Urothelium cell line (cell line): Measurements from ENCODE around the gene GPC6.
"Not testable (repeated sequence)": the region's sequence is repeated elsewhere in the genome, so short reads cannot be mapped to it uniquely, and the experiment has no call there.

Experiments
- DNase-seq: peaks from one replicate; pipeline ENCODE4 v3.0.0; 2011; ENCODE audit warnings: low spot score, mixed read lengths
- FAIRE-seq: peaks from 2 replicates; lab custom pipeline; 2011; peaks lifted over from hg19 to GRCh38; lab: Jason Lieb, UNC

The GPC6 gene

DNA sequence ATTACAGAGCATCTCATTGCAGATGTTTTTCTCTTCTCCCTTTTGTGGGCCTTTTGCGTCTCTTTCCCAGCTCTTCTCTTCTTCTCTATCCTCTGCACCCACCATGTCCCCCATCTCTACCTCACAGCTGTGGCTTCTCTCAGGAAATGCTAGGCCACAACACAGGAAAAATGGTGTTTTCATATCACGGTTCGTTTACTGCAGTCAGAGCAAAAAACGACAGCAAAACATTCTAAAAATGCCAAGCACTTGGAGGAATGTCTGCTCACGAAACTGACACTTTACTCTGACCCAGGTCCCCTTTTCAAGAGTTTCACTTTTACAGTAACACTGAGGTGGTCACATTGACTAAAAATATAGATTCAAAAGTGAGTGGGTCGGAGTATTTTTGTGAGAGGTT, 1100.7 kb downstream of the GPC6 start:
- FAIRE-seq, result no peak
- no peak for DNase-seq

DNA sequence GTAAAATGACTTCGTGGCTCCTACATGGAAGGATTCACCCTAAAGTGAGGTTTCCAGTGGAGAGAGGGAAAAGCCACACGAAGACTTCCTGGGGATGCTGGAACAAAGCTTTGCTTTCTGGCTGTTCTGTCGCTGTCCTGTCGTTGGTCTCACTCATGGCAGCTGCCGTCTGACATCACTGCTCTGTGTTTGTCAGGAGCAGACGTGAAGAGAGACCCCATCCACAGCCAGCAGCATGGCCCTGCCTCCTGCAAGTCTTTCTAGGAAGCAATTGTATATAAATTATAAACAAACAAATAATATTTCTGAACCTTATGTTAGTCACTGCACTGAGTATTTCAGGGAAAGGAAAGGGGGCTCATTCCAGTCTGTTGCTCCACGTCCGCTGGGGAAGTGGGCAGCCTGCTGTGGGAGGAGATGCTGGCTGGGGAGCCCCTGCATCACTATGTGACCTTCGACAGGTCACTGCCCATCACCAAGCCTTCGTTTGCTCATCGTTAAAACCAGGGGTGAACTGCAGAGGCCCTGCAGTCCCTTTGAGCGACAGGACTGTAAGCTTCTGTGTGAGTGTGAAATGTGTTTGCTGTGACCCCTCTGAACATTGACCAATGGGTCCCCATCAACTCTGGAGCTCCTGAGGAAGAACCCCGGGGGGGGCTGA, 1101.9 kb downstream of the GPC6 start:
- FAIRE-seq, result no peak

DNA sequence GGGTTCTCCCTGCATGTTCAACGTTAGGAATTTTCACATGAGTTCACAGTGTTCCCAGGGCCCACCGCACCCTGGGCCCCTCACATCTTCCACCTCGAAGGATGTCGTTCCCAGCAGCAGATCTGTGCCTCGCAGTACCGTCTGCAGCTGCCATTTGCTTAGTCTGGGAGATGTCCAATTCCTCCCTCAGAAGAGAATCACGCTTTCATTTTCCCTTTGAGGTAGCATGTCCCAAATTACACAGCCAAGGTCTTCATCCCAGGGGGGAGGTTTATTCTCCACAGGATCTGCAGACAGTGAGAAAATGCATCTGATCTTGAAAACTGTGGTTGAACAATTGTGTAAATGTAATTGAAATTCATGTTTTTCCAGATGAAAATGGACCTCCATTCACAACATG, 1102.7 kb downstream of the GPC6 start:
- FAIRE-seq (peak; percentile 32), DNase-seq (no peak)

More for the DNA sequence above, 1101.9 kb downstream of the GPC6 start:
- no peak for DNase-seq

DNA sequence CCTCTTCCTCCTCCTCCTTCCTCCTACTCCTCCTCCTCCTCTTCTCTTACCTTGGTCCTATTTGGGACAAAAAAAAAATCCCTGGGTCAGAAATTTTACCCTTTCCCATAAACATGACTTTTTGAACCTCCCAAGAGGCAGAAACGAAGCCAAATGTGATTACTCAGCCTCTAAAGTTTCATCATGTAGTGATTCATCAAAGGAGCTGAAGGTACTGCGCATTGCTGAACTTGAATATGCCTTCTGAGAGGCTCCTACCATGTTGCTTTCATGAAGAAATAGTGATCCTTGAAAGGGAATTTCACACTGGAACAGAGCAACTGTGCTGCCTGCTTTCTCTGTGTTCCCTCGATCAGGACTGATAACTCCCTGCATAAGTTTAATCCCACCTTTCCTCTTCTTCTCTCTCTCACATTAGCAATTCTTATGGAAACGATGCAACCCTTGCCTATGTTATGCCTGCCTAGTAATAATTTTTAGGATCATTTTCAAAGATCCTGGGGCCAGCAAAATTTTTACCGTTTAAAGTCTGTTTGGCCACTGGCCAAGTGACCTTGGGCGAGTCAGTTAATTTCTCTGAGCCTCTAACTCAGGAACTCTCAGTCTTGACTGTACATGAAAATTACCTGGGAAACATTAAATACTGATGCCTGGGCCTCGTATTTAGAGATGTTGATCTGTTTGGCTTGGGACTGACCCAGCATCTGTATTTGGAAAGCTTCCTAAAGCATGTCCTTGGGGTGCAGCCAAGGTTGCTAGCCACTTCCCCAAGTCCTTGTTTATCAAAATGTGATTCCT, 1103.3 kb downstream of the GPC6 start:
- peak; percentile 82 for DNase-seq
- no peak for FAIRE-seq

DNA sequence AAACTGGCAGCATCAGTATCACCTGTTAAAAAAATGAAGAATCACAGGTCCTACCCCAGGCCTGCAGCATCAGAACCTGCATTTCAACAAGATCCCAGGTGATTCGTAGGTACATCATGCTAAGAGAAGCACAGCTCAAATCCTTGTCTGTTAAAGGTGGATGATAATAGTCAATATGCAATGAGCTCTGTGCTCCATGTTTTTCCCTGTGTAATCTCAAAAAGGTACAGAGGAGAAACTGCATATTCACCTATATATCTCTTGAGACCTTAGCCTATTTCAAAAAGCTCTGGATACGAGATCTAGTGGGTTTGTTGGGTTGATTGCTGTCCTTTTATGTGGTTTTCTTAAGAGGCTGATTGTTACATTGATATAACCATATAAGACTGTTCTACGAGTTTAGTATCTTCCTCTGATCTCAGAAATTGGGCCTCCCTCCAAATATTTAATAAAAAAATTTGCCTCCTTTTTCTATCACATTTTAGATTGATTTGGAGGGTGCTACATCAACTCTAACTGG, 1104.0 kb downstream of the GPC6 start:
- DNase-seq (no peak), FAIRE-seq (no peak)

DNA sequence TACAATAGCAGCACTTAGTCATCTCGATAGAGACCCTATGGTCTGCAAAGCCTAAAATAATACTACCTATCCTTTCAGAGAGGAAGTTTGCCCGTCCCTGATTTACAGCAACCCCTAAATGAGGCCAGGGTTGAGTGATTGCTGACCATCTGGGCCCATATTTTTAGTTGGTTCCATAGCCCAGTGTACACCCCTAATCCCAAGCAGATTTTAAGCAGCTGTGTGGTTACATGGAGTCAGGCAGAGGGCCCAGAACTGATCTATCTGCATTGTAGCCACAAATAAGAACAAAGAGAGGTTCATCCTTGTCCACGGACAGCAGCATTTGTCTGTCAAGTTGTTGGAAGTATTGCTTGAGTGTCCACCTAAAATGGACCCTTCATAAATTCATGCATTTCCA, 1104.7 kb downstream of the GPC6 start:
- FAIRE-seq, result peak; percentile 13

DNA sequence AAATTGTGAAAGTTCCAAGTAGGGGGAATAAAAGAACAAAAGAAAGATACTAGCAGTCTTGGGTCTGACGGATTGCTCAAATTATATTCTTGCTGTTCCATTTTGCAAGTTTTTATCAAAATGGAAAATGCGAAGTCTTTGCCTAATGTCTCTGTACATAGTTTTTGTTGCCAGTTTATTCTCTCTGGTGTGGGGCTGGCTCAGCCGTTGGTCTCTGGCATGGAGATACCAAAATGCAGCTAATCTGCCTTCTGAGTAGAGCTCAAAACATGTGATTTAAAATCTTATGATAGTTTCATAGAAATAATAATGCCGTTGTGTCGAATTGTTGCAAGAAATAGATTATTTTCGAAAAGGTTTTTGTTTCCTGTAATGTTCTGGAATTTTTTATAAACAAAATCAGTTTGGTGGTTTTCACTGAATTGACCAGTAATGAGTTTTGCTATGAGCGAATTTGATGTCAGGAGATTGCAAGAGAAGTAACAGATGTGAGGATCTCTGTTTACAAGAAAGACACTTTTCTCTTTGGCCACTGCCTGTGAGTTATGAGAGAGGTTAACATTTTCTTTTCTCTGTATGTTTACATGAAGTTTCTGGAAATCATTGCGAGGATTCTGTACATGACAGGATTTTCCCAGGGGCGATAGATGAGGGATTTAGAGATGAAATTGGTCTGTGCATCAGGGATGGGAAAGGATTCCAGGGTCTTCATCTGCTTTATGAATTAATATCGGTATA, 1105.9 kb downstream of the GPC6 start:
- DNase-seq (no peak), FAIRE-seq (no peak)

More for the DNA sequence above, 1104.7 kb downstream of the GPC6 start:
- DNase-seq, result no peak

DNA sequence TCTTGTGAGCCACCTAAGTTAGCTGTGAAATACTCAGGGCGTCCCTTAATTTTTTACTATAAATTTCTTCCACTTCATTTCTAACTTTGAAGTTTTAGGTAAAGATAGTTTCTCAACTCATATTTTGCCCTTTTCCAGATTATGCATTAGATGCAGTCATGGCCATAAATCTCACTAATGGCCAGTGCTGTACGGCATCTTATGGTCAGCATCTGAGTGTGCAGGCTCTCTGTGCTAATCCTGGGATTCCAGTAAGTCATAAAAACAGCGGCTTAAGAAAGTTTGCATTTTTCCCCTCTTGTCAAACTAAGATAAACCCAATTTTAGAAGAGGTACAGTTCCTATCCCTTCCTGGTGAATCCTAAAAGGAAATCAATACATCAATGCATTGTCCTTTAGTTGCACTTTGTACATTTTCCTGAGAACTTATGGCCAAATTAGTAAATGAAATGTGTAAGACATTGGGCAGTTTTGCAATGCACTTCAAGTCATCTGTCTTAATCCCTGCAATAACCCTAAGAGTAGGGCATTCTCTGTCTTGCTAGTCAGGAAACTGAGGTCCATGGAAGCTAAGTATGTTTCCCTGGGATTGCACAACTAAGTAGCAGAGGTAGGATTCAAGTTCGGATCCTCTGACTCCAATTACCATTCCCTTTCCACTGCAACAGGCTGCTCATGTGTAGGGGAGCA, 1106.7 kb downstream of the GPC6 start:
- FAIRE-seq, result no peak

DNA sequence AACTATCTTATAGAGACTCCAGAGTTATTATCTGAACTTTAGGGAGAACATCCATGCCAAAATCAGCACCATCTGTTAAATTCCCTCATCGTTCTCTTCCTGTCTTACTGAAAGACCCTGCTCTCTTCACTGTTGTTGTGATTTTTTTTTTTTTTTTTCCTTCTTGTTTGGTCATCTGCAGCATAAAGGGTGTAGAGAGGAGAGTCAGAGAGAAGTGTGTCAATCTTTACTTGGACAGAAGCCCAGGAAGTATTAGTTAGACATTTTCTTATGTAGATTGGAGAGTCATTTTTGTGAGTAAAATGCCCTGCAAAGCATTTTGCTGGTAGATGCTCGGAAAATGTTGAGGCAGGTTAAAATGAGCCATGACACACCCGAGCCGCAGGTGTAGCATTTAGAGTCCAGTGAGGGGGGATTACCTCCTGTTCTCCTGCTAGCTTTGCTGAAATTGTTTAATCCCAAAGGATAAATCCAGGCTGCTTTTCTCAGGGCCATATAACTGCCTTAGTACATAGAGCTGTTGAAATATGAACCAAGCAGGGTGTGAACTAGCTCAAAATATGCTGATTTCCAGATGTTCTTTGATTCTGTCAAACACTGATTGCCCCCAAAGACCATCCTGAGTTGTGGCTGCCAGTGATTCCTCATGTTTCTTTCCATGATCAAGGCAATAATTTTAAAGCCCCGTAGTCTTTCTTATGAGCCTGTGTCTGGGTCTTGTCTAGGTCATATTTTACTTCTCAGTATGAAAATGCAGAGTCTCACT, 1109.3 kb downstream of the GPC6 start:
- DNase-seq (no peak), FAIRE-seq (no peak)

More for the DNA sequence above, 1106.7 kb downstream of the GPC6 start:
- DNase-seq, result no peak

DNA sequence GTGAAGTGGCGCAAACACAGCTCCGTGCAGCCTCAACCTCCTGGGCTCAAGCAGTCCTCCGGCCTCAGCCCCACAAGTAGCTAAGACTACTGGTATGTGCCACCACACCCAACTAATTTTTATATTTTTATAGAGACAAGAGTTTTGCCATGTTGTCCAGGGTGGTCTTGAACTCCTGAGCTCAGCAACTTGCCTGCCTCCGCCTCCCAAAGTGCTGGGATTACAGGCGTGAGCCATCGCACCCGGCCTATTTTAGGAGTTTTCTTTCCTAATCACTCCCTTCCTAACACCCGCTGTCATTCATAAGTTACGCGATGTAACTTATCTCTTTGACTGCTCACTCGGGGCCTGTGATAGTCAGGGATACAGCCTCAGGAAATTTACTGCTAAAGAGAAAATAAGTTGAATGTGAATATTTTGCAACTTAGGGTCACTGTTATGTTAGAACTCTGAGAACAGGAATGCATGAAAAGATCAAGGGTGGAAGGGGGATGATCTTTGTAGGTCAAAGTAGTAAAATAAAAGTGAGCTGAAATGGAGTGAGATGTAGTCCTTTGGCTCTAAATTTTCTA, 1112.6 kb downstream of the GPC6 start:
- FAIRE-seq, result no peak

DNA sequence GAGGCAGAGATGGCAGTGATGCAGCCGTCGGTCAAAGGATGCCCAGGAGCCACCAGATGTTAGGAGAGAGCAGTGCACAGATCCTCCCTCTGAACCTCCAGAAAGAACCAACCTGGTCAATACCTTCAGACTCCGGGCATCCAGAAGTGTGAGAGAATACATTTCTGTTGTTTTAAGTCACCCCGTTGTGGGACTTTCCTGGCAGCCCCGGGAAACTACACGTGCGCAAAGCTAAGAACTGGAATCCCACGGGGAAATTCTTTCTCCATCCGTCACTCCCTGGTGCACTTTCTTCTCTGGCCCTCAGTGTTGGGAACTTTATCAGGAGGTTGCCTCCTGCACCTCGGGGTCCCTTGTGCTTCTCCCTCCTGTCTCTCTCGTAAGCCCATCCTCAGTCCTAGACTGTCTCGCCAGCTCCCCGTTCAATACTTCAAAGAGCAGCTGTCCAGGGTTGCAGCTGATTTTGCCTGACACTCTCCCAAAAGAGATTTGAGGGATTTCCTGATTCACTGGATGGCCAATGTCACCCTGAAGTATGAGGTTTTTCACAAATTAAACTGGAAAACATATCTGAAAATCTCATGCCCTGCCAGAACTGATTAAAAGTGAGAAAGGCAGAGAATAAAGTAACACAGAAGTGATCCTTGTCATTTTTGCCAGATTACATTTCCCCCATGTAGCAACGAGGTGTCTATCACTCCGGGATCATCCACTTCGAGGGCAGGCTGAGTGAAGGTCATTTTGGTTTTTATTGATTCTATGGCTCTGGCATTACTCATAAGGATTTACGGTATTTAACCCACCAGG, 1116.0 kb downstream of the GPC6 start:
- DNase-seq, result no peak

More for the DNA sequence above, 1112.6 kb downstream of the GPC6 start:
- no peak for DNase-seq

DNA sequence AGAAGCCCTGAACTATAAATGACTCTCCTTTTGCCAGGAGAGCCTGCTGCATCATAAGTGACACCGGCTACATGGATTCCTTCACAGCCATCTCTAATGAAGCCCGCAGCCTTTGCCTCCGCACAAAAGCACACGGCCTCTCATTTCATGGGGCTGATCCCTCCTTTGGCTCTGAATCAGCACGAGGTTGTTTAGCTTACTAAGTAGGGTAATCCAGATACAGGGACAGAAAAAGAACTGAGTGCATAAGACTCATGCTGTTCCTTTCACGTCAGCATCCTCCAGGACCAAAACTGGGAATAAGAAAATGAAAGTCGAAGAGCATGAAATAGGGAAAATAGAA, 1116.6 kb downstream of the GPC6 start:
- no peak for DNase-seq

More for the DNA sequence above, 1116.0 kb downstream of the GPC6 start:
- no peak for FAIRE-seq

DNA sequence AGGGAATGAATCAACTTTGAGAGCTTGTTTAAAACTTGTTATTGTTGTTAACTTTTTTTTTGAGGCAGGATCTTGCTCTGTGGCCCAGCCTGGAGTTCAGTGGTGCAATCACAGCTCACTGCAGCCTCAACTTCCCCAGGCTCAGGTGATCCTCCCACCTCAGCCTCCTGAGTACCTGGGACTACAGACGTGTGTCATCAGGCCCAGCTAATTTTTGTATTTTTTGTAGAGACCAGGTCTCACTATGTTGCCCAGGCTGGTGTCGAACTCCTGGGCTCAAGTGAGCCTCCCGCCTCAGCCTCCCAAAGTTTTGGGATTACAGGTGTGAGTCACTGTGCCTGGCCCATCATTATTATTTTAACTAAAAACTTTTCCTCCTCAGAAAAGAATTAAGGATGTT, 1117.1 kb downstream of the GPC6 start:
- not testable (repeated sequence) for FAIRE-seq, DNase-seq

More for the DNA sequence above, 1116.6 kb downstream of the GPC6 start:
- no peak for FAIRE-seq

DNA sequence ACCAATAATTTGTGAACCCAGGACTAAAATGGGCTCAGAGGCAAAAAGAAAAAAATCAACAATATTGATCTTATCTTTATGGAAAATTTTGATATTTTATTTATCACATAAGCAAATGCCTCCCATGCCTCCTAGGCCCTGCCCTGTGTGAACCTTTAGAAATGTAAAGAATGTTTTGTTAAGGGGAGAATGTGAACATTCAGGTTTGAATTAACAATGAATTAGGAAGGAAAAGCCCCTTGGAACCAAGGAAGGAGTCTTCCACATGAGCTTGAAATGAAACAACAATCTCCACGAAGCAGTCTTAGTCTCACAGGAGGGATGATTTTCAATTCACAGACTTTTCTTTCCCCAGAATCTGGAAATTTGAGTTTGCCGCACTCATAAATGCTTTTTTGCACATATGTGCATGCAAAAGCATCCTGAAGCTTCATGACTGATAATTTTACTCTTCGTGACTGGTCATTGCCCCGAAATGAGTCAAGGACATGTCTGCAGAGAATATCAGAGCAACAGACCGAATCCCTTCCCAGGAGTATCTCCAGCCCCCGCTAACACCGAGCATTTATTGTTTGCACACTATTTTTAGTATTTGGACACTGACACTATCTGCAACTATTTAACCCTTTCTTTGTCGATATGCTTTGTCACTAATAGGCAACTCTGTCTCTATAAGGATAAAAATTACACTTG, 1117.7 kb downstream of the GPC6 start:
- DNase-seq, result peak; percentile 37
- peak; percentile 46 for FAIRE-seq

DNA sequence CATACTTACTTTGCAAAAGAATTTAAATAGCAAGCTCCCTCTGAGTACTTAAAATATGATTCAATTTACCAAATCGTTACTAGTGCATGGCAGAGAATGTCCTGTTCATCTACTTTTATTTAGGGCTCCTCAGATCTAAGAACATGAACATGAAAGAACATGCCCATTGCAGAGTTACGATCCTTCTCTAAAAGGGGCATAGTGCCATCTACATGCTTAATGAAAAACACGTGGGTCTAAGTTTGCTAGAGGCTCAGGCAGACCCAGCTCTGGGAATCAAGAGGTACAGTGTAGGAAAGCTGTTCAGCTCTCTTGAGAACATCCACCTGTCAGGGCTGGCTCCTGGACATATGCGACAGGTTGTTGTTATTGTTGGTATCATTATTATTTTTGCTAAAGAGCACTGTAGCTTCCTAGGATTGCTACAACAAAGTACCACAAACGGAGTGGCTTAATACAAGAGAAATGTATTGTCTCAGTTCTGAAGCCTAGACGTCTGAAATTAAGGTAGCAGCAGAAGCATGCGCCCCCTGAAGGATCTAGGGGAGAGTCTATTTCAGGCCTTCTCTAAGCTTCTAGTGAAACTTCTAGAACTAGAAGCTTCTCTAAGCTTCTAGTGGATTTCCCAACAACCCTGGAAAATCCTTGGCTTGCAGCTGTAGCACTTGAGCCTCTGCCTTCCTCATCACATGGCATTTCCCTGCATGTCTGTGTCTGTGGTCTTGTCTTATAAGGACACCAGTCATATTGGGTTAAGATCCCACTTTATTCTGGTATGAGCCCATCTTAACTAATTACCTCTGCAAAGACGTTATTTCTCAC, 1119.0 kb downstream of the GPC6 start:
- no peak for FAIRE-seq
- no peak for DNase-seq

DNA sequence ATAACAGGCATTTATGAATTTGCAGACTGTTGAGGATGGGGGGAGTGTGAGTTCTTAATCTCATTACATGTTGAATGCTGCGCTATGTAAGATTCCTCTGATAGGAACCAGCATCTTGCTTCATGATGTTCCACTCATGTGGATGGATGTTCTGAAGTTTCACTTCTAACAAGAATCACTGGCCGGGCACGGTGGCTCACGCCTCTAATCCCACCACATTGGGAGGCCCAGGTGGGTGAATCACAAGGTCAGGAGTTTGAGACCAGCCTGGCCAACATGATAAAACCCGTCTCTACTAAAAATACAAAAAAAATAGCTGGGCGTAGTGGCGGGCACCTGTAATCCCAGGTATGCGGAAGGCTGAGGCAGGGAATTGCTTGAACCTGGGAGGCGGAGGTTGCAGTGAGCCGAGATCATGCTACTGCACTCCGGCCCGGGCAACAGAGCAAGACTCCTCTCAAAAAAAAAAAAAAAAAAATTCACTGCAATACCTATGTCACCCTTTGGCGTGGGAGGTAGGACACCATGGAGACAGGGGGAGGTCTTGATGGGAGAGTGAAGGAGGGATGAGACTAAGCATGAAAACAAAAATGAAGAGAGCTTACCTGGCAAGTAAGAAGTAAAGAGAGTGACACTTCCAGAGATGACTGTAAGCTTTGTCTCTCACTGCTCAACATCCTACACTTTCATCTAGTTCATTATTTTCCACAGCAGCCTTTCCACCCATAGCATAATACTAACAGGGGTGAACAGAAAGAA, 1119.8 kb downstream of the GPC6 start:
- DNase-seq, result no peak
- FAIRE-seq, result no peak
